Endometrium (tissue), 2 donors: ENCODE measurements around the gene UBTF.
"Not testable (repeated sequence)": the region's sequence is repeated elsewhere in the genome, so short reads cannot be mapped to it uniquely, and the experiment has no call there.

Experiments
- FAIRE-seq: peaks from 2 replicates; lab custom pipeline; 2012; peaks lifted over from hg19 to GRCh38; lab: Jason Lieb, UNC
- donor health status: control.
- donor health status: control.

The UBTF gene

DNA sequence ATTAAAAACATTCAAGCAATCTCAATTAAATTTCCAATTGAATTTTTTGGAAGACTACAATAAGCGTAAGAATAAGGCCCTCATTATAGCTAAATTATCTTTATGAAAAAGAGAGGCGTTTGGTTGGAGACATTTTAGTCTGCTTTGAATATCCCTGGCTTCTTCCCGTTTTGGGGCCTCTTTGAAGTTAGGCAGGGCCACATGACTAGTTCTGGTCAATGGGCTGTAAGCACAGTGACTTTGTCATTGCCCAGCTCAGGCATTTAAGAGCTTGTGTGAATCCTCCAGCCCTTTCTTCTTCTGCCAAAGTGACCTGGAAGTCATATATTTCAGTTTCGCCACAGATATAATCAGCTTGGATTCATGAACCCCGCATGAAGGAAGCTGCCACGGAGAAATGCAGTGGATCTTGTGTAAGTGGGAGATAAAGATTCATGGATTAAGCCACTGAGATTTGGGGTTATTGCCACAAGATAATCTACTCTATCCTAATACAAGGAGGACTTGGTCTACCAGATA, 21.7 kb upstream of the UBTF start:
- no peak for FAIRE-seq

DNA sequence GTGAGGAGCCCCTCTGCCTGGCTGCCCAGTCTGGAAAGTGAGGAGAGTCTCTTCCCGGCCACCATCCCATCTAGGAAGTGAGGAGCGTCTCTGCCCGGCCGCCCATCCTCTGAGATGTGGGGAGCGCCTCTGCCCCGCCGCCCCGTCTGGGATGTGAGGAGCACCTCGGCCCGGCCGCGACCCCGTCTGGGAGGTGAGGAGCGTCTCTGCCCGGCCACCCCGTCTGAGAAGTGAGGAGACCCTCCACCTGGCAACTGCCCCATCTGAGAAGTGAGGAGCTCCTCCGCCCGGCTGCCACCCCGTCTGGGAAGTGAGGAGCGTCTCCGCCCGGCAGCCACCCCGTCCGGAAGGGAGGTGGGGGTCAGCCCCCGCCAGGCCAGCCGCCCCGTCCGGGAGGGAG, 18.4 kb upstream of the UBTF start:
- not testable (repeated sequence) for FAIRE-seq

DNA sequence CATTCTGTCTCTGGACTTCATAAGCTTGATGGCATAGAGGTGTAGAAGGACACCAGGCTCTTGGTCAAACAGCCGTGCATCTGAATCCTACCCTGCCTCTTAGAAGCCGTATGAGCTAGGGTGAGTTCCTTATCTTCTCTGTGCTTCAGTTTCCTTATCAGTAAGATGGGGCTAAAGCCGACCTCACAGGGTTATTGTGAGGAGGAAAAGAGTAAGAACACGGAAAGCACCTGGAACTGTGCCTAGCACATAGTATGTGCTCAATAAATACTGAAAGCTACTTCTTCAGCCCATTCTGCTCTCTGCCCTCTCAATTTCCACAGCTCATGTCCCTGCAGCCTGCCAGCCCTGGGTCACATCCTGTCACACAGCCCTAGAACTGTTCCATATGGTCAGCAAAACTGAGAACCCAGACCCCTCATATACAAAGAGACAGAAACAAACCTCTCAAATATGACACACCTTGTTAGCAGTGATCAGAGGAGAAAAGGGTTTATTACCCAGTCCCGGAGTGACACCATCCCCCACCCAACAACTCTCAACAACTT, 17.0 kb upstream of the UBTF start:
- no peak for FAIRE-seq

DNA sequence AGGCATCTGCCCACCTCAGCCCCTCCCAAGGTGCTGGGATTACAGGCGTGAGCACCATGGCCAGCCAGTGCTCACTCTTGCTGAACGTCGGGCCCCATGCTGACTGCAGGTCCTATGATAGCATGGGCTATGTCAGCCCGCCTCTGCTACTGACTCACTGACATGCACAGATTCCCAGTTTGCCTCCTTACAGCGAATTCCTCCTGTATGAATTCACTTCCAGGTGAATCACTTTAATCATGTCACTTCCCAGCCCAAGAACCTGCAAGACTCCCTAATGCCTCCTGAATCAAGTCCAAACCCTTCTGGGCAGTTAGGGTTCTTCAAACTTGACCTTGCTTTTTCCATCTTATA, 16.1 kb upstream of the UBTF start:
- no peak for FAIRE-seq

DNA sequence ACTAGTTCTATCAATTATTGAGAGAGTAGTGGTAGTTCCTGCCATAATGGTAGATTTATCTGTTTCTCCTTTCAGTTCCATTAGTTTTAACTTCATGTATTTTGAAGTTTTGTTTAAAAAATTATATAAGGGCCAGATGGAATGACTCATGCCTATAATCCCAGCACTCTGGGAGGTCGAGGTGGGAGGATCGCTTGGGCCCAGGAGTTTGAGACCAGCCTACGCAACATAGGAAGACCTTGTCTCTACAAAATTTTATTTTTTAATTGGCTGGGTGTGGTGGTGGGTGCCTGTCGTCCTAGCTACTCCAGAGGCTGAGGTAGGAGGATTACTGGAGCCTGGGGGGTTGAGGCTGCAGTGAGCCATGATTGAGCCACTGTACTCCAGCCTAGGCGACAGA, 14.1 kb upstream of the UBTF start:
- FAIRE-seq: no peak

DNA sequence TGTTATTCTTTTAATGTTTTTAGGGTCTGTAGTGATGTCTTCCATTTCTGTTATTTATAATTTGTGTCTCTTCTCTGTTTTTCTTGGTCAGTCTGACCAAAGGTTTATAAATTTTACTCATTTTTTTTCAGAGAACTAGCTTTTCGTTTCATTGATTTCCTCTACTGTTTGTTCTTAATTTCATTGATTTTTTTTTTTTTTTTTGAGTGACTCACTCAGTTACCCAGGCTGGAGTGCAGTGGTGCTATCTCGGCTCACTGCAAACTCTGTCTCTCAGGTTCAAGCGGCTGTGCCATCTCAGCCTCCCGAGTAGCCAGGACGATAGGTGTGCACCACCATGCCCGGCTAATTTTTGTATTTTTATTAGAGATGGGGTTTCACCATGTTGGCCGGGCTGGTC, 12.6 kb upstream of the UBTF start:
- no peak for FAIRE-seq

DNA sequence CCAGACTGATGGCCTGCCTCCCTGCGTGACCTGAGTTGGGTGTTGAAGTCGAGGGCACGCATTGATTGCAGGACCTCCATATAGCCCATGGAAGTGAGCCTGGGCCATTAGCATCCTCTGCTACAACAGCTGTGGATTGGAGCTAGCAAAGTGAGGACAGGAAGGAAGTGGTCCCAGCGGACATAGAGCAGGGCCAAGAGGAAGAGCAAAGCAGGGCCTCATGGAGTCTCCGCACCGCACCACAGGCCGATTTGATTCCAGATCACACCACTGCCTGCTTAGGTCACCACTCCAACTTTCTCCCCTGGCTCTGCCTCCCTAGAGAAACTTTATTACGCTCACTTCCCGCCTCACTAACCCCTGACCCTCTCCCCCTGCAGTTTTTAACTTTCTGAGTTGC, 10.7 kb upstream of the UBTF start:
- FAIRE-seq: no peak

DNA sequence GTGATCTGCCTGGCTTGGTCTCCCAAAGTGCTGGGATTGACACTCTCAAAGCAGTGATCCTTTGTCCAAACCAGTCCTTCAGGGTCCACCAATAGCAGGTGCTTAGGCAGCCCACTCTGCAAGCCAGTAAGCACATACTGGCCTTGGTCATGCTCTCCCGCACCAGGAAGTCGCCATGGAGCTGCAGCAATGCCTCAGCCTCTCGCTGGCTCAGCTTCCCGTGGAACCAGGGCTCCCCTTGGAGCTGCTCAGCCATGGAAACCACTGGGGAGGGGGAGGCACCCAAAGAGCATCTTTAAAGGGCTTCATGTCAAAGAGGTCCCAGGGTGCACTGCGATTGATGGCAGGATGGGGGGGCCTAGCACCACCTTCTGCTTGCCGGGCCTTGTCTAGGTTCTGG, 9.6 kb upstream of the UBTF start:
- no peak for FAIRE-seq

DNA sequence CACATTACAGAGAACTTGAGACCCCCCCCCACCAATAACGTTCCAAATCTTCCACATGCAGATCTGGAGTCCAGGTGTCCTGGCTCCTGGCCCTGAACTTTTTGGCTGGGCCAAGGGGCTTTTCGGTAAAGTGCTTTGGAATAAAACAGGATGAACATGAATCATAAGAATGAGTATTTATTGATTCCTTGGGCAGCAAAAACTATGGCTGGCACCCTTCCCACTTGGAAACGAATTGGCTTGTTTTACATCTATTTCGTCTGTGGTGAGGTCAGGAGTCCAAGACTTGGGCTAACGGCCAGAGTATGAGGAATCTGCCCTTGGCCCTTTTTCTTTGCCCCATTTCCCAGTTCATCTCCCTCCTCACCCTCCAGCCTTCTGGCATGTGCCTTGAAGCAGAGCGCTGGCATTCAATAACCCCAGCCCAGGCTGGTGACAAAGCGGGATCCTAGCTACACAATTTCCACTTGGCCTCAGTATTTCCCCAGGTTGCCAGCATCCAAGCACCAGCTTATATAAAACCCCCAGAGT, 4.1 kb upstream of the UBTF start:
- no peak for FAIRE-seq

DNA sequence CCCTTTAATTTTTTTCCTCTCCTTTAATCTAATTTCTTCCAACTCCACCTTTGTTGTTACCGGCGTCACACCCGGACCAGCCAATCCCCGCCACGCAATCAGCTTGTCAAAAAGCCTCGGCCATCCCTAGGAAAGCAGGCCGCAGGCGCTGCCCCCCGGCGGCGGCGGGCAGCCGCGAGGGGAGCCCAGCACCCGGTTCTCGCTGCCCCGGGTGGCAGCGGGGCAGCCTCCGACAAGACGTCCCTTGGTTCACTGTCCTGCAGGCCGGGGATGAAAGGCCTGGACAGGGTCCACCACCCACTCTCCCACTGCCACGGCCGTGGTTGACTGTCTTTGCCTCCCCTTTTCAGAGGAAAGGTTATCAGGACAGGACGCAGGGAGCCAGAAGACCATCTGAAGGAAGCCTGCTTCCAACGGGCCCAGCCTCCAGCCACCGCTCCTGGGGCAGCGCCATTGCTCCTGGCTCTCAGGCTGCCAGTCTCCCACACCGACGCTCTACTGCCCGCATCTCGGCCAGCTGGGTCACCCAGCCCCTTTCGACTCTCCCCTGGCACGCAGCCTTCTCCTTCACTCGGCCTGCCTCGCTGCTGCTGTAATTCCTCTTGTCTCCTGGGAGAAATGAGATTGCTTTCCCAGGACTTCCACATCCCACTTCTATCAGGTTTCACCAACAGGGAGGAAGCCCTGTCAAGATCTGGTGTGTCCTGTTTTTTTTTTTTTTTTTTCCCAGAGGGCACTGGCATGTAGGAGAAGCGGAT, 2.8 kb upstream of the UBTF start:
- FAIRE-seq: no peak

DNA sequence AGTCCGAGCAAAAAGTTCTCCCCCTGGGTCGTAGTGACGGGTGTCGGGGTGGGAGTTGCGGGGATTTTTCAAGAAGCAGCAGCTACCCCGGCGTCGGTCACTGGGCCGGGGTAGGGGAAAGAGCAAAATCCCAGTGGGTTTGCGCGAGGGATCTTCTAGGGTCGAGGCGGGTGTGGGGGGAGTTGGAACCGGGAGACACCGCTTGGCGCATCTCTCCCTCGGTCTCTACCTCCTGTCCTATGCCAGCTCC, 2.3 kb upstream of the UBTF start:
- FAIRE-seq: no peak

DNA sequence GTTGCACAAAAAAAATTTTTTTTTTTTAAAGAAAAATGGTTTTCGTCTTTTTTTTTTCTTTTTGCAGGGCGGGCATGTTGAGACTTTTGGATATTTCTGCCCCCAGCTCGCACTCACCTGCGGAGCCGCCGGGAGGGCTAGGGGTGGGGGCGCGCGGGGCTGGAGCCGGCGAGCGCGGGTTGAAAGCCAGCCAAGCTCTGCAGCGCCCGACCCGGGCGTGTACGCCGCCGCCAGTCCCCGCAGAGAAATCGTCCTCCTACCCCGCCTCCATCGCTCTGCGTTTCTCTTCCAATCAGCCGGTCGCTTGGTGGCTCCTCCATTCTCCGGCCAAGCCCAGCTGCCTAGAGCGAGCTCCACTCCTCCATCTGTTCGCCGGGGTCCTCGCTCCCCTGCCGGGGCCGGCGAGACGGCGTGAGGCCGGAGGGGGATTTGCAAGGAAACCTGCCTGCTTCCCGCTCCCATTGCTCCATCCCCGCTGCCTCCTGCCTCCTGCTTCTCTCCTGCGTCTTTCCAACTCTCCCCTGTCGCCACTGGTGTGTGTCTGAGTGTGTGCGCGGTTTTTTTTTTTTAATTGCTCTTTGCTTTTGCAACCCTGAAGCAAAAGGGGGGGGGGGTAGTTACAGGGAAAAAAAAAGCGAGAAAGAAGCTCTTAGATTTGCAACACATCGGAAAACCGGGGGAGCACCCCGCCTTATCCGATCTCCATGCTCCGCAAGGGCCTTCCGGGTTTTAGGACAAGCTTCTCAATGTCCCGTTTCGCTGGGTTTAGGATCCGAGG, 1.8 kb upstream of the UBTF start:
- no peak for FAIRE-seq

DNA sequence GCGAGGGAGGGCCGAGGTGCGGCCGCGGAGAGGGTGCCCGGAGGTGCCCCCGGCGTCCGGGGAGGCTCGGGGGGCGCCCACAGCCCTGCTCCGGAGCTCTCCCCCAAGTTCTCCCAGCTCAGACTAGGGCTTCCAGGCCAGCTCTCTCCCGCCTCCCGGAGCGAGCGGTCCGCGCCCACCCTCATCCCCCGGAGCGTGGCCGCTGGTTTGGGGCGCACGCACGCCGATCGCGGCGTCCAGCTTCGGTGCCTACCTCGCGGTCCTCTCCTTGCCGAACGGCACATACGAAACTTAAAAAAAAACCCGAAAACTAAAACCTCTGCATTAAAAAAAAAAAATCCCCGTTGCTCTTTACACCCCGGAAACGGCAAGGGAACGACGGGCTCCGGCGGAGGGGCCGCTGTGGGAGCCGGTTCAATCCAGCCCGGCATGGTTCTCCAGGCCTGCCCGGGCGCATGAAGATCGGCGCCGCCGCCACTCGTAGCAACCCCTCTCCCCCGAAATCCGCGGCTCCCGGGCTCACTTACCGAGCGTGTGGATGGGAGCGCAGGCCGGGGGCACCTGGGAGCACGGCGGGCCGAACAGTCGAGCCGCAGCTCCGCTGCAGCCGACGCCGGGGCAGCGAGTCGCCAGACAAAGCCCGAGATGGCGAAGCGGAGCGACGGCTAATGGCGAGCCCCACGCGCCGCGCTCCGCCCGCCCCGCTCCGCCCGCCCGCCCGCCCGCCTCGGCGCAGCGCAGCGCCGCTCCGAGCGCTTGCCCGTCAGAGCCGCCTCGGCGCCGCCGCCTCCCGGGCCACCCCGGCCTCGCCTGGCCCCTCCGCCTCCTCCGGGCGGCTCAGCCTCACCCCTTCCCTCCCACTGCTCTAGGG, 973 bp upstream of the UBTF start:
- FAIRE-seq: no peak

DNA sequence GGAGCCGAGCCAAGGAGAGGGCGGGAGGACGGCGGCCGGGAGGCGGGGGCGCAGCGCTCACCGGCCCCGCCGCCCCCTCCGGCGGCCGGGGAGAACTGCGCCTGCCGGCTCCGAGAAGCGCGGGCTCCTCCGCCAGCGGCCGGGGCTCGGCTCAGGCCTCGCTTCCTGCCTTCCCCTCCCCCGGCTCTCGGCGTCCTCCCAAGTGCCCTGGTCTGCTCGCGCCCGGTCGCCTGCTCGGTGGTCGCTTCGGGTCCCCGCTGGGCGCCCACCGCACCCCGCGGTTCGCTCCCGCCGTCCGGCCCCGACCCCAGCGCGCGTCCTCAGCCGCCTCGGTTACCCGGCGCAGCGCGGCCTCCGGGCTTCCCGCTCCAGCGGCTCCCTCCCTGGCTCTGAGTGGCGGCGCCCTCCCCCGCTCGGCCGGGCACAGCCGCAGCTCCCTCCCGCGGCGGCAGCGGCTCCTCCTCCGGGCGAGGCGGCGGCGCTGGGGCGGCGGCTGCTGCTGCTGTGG, 313 bp downstream of the UBTF start:
- FAIRE-seq: no peak

DNA sequence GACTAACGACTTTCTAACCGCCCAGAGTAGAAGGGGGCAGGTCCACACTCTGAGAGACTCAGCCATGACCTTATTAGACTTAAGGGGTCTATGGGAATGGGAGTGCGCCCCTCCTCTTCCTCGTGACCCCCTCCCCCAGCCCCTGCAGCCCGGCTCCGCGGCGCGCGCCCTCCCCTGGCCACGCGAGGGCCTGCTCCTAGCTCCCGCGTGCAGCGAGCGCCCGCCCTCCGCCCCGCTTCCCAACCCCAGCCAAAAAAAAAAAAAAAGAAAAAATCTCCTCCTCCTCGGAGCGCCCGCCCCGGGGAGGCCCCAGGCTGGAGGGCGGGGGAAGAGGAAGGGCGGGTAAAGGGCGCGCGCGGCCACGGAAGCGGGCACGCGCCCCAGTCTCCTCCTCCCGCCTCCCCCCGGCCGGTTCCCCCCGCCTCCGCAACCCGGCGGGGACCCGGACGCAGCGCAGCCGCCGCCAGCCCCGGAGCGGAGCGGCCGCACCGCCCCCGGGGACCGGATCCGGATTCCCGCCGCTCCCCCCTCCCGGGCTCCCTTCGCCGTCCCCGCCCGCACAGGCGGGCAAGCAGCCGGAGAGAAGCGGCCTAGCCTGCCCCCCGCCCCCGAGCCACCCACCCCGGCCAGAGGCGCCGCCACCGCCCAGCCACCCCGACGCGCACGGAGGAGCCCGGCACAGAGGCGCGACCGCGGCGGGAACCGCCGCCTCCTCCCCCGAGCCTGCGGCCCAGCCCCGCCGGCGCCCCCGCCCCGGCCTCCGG, 949 bp downstream of the UBTF start:
- FAIRE-seq: no peak

DNA sequence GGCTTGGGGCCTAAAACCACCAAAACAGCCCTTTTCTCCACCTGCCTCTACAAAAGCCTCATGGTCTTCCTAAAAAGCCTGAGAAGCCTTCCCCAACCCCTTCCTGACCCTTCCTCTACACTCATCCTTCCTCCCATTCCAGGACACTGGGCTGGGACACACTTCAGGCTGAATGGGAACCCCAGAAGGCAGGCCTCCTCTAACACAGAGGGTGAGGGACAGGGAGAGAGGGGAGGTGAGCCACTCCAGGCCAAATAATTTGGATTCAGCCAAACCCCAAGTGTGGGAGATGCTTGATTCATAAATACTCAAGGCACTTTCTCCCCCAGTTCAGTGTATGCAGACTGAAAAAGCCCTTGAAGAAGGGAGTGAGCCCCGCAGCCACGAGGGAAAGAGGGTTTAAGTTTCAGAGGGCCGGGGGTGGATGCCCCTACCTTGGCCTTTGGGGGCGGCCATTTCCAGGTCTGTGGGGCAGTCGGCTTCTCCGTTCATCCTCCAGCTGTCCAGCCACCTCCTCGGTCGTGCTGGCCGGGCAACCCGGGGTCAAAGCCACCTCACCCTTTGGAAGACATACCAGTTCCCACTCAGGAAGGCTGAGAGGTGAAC, 1.6 kb downstream of the UBTF start:
- FAIRE-seq: no peak

DNA sequence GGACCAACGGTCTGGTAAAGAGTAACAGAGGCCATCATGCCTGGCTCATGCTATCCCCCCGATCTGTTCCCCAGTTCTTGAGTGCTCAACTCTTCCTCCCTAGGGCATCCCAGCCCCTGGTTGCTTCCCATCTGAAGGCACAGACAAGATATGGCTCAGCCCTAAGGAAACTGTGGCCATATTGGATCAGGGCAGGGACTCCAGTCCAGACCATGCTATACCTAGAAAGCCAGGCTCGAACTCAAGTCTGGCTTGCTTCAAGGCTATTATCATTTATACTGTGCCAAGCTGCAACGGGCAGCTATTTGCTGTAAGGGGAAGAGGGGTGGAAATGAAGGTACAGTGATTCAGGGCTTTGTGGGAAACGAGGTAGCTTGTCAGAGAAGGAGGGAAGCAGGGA, 2.8 kb downstream of the UBTF start:
- no peak for FAIRE-seq

DNA sequence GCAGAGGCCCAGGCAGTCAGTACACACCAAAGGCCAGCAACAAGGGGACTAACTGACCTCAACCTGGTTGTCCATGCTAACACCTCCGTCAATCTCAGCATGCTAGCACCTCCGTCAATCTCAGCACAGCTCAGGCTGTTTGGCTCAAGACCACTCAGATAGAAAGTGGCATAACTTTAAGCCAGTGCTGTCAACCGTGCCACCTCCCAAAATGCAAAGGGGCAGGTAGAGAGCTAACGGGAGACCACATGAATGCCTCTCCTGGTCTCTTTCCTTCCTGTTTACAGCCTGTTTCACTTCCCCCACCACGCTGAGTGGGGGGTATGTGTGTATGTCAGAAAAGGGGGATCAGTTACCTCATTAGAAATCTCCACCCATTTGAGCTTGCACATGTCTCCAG, 3.3 kb downstream of the UBTF start:
- no peak for FAIRE-seq

DNA sequence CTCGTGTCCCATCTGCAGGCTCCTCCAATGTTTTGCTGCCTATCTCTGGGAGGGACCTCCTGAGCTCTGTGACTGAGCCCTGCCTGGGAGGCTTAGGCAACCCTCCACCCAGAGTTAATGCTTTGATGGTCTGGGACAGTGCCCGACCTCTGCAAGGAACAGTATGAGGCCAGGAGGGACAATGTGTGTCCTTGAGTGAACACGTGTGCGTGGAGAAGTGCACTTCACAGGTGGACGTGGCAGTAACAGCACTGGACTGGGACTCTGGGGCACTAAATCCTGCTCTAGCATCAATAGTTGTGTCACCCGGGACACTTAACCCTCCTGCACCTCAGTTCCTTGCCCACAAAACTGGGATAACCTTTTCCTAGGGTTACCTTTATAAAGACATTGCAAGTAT, 4.6 kb downstream of the UBTF start:
- FAIRE-seq: no peak

DNA sequence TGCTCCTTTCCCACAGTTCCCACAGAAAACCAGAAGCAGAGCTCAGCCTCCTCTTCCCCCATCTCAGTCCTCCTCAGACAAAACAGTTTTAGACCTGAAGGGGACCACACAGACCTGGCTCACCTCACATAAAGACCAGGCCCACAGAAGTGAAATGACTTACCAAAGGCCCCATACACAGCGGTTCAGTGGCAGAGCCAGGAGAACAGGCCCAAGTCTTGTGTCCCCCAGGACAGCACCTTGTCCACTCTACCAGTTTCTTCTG, 5.3 kb downstream of the UBTF start:
- no peak for FAIRE-seq
